ENCODE data around the gene RNASE3.

DNA sequence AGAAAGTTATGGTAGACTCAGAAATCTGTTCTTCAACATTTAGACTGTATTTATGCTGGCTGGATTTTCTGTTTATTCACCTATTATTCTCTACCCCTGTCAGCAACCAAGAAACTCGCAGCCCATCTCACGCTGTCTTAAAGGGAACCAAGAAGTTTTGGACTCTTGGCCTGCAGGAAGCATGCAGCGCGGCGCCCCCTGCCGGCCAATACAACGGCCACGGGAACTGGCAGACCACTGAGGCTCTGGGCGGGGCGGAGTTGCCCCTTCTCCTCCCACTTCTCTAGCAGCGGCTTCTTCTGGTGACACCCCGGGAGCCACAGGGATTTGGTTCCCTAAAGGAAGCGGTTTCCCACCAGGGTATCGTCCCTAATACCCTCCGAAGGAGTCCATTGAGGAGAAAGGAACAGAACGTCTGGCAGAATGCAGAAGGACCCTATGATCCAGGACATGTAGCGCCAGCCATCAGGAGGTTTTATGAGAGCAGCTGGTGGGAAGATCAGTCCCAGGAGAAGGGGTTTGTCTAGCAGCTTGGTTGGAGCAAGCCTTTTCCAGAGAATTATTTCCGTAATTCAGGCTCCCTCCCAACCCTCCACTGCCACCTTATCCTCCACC lies 43.1 kb downstream of the RNASE3 start:
- TF ChIP-seq, protein P1, sequence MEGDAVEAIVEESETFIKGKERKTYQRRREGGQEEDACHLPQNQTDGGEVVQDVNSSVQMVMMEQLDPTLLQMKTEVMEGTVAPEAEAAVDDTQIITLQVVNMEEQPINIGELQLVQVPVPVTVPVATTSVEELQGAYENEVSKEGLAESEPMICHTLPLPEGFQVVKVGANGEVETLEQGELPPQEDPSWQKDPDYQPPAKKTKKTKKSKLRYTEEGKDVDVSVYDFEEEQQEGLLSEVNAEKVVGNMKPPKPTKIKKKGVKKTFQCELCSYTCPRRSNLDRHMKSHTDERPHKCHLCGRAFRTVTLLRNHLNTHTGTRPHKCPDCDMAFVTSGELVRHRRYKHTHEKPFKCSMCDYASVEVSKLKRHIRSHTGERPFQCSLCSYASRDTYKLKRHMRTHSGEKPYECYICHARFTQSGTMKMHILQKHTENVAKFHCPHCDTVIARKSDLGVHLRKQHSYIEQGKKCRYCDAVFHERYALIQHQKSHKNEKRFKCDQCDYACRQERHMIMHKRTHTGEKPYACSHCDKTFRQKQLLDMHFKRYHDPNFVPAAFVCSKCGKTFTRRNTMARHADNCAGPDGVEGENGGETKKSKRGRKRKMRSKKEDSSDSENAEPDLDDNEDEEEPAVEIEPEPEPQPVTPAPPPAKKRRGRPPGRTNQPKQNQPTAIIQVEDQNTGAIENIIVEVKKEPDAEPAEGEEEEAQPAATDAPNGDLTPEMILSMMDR (IDR thresholded peaks at IDR 0.05), result no peak
- TF ChIP-seq POLR2A (IDR thresholded peaks at IDR 0.05), result no peak
